ENCODE data around the gene SNRNP200. TPM values are rescaled to one million over a fixed set of nuclear protein-coding genes. Genes with fewer than 3 reads are reported as not detected.

Gene SNRNP200
- total RNA-seq, 4 donors from 2014 or later = 85.3 to 123 (median 104) TPM

DNA sequence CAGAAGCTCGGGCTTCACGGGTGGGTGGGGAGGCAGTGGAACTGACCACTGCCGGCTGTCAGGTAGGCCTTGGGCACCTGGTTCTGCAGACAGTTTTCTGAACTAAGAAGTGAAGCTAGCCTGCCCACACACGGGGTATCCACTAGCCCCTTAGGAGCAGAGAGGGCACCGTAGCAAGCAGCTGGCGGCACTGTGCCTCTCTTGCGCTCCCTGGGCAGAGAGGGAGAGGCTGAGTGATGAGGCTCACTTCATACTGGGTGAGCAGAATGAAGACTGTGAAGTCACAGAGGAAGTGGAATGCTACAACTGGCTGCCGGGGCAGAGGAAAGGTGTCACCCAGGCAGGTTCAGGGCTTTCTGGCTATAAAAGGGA is 20.5 kb upstream of the SNRNP200 start:
- Histone ChIP-seq H3K27ac (no peak overlapping the region), H3K27me3 (no peaks in the 10 kb centered on the region), H3K4me3 (replicated peaks in 1 of 3) (peak overlapping the region in 1 of 3 donors; percentile 23), H3K4me1 (peaks cover 5 to 20% of the 10 kb centered on the region in 2 donors), H3K9me3 (no peaks in the 10 kb centered on the region), H3K36me3 (no peaks in the 10 kb centered on the region)
- TF ChIP-seq, protein P1, sequence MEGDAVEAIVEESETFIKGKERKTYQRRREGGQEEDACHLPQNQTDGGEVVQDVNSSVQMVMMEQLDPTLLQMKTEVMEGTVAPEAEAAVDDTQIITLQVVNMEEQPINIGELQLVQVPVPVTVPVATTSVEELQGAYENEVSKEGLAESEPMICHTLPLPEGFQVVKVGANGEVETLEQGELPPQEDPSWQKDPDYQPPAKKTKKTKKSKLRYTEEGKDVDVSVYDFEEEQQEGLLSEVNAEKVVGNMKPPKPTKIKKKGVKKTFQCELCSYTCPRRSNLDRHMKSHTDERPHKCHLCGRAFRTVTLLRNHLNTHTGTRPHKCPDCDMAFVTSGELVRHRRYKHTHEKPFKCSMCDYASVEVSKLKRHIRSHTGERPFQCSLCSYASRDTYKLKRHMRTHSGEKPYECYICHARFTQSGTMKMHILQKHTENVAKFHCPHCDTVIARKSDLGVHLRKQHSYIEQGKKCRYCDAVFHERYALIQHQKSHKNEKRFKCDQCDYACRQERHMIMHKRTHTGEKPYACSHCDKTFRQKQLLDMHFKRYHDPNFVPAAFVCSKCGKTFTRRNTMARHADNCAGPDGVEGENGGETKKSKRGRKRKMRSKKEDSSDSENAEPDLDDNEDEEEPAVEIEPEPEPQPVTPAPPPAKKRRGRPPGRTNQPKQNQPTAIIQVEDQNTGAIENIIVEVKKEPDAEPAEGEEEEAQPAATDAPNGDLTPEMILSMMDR (IDR thresholded peaks at IDR 0.05) = no peak
- no peak for TF ChIP-seq POLR2A (IDR thresholded peaks at IDR 0.05)
- 39 to 58% methylated on average over 6 to 8 of the region's 8 CpGs for WGBS, 2 donors
- intact Hi-C loops (cut with DNase I) = no loop called here
- no peak for DNase-seq

DNA sequence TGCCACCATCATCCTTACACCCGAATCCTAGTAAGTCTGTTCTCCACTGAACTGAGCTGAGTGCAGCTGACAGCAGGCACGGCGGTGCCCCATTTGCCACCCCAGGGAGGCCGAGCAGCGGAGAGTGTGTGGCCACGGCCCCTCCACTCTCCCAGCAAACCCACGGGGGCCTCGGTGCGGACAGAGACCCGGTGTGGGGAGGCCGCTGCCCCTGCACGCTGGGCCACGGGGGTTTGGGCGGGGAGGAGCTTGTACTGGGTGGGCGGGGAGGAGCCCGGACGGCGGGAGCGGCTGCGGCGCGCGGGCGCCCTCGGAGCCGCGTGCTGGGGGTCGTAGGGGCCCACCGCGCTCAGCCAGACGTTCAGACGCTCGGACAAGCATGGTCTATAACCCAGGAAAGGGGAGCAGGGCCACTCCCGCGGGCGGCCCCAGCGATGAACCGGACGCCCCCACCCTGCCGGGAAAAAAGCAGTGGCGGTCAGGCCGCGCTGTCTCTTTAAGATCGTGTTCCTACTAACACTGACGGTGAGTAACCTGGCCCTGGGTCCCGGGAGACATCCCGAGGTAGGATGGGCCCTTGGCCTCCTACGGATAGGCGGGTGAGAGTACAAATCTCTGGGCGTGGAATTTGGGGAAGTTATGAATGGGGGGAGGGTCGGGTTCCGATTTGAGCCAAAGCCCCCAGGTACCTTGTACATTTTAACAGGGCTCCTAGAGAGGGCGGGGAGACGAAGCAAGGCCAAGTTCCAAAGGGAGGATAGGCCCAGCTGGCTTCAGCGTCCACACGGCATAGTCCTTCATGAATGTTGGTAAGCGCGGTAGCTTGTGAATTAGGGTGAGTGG is 19.9 kb upstream of the SNRNP200 start, which contains the start of gene ITPRIPL1:
ITPRIPL1 (plus strand) TSS at position 277 of the 843 bp plus-strand sequence; CDS start at position 800, 523 bp downstream.
- H3K9me3 ChIP-seq = no peaks in the 10 kb centered on the region
- DNase-seq = no peak
- no peaks in the 10 kb centered on the region for H3K27me3 ChIP-seq
- 7 to 11% methylated on average over 15 to 27 of the region's 58 CpGs for WGBS, 2 donors
- H3K4me3 ChIP-seq (replicated peaks in 1 of 3) = peak within 1 kb of the TSS in 2 of 3 donors; percentile 4 to 23
- H3K27ac ChIP-seq = no peak within 1 kb of the TSS
- TF ChIP-seq, protein P1 (IDR thresholded peaks at IDR 0.05) = no peak
- no peak for TF ChIP-seq POLR2A (IDR thresholded peaks at IDR 0.05)
- H3K4me1 ChIP-seq = peaks cover 5 to 22% of the 10 kb centered on the region in 2 donors
- H3K36me3 ChIP-seq = no peaks in the 10 kb centered on the region
- intact Hi-C loops (cut with DNase I) = no loop called here

DNA sequence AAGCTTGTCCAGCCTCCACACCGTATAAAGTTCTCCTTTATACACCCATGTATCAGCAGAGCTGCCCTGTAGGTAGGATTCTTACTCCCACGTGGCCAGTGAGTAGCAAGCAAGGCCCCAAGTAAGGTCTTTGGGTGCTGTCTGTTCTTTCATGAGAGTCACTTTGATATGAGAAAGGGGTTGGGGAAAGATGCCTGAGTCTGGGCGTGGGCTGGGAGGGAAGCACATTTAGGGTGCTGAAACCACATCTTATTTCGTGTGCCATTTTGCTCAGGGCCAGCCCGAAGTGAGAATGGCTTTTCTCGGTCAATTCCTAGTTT is 19.3 kb upstream of the SNRNP200 start:
- Histone ChIP-seq H3K4me1 (peaks cover 5 to 22% of the 10 kb centered on the region in 2 donors), H3K27me3 (no peaks in the 10 kb centered on the region), H3K9me3 (no peaks in the 10 kb centered on the region), H3K4me3 (replicated peaks in 1 of 3) (peak overlapping the region in 2 of 3 donors; percentile 4 to 23), H3K36me3 (no peaks in the 10 kb centered on the region), H3K27ac (no peak overlapping the region)
- TF ChIP-seq, protein P1 (IDR thresholded peaks at IDR 0.05) = no peak
- TF ChIP-seq POLR2A (IDR thresholded peaks at IDR 0.05) = no peak
- intact Hi-C loops (cut with DNase I) = no loop called here
- 44 to 46% methylated on average over 6 of the region's 6 CpGs for WGBS, 2 donors
- no peak for DNase-seq

DNA sequence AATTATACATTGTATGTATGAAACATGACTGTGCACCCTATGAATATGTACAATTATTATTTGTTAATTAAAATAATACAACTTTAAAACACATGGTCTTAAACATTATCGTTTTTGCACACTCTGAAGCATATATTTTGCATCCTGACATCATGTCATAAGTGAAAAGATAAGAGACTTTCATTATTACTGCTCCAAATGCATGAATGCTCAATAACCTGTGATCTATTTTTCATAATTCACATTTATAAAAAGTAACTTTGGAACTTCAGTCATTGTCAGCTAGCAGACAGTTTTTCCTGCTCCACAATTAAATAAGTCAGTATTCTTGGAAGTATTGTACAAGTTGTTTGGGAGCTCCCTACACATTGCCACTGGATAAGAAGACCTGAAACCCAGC is 18.5 kb upstream of the SNRNP200 start:
- H3K9me3 ChIP-seq = no peaks in the 10 kb centered on the region
- H3K4me3 ChIP-seq (replicated peaks in 1 of 3) = no peak overlapping the region
- DNase-seq = no peak
- intact Hi-C loops (cut with DNase I) = no loop called here
- TF ChIP-seq POLR2A (IDR thresholded peaks at IDR 0.05) = no peak
- TF ChIP-seq, protein P1 (IDR thresholded peaks at IDR 0.05) = no peak
- peaks cover 5 to 22% of the 10 kb centered on the region in 2 donors for H3K4me1 ChIP-seq
- H3K27ac ChIP-seq = no peak overlapping the region
- no peaks in the 10 kb centered on the region for H3K27me3 ChIP-seq
- H3K36me3 ChIP-seq = no peaks in the 10 kb centered on the region
- 90 to 92% methylated on average over 1 of the region's 1 CpG for WGBS, 2 donors
